ENCODE measurements around the gene UGGT1.
"Not testable (repeated sequence)": the region's sequence is repeated elsewhere in the genome, so short reads cannot be mapped to it uniquely, and the experiment has no call there.

Gene UGGT1

GRCh38 chr2:128156812-128157211 lies 65.8 kb downstream of the UGGT1 start:
- Mint-ChIP-seq H3K4me3 (no peak overlapping the region), H3K36me3 (peaks cover 25% of the 10 kb centered on the region), H3K9me3 (no peaks in the 10 kb centered on the region), H3K27ac (peak overlapping the region; percentile 11), H3K4me1 (no peaks in the 10 kb centered on the region), H3K27me3 (no peaks in the 10 kb centered on the region)

DNA sequence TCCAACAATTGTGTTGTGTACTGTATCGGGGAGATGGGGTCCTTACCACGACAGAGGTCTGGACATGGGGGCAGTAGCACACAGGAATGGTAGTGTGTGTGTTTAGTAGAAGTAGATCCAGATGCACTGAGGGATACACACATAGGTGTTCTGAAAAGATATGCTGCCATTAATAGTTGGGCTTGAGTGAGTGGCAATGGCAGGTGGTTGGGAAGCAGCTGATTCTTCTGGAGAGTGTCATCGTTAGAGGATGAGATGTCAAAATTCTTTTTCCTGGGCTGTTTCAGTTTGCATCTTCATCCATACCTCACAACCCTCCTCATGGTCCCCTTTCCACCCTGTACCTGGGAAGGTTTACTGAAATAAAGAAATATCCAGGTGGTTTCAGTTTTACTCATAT lies 66.6 kb downstream of the UGGT1 start:
- Mint-ChIP-seq H3K9me3 (no peaks in the 10 kb centered on the region), H3K4me3 (no peak overlapping the region), H3K36me3 (peaks cover 25% of the 10 kb centered on the region), H3K27ac (no peak overlapping the region), H3K4me1 (no peaks in the 10 kb centered on the region), H3K27me3 (no peaks in the 10 kb centered on the region)

DNA sequence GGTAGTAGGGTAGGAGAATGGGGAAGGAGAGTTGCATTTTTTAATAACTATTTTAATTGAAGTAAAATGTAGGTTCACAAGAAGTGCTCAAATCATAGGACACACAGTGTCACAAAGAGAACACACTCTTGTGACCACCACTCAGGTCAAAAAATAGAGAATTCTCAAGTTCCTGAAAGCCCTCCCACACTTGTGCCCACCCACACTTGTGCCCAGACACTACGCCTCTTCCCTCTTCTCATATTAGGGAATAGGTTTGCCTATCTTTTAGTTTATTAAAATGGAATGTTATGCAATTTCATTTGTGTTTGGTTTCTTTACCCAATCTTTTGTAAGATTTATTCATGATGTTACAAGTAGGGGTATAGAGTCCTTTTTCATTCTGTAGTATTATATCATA lies 67.2 kb downstream of the UGGT1 start:
- no peak overlapping the region for H3K27ac Mint-ChIP-seq
- H3K4me3 Mint-ChIP-seq = no peak overlapping the region
- H3K27me3 Mint-ChIP-seq = no peaks in the 10 kb centered on the region
- no peaks in the 10 kb centered on the region for H3K4me1 Mint-ChIP-seq
- H3K9me3 Mint-ChIP-seq = no peaks in the 10 kb centered on the region
- H3K36me3 Mint-ChIP-seq = peaks cover 25% of the 10 kb centered on the region

DNA sequence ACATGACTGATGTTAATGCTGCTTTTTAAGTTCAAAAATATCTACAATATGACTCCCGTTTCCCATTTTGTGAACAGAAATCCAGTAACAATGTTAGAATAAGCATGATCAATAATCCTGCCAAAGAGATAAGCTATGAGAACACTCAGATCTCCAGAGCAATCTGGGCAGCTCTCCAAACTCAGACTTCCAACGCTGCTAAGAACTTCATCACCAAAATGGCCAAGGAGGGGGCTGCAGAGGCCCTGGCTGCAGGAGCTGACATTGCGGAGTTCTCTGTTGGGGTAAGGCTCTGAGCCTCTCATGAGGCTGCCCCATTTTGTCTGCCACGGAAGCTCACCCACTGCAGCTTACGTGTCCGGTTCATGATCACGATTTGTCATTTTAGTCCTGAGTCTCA lies 68.4 kb downstream of the UGGT1 start:
- Mint-ChIP-seq H3K9me3 (no peaks in the 10 kb centered on the region), H3K36me3 (peaks cover 21% of the 10 kb centered on the region), H3K4me1 (no peaks in the 10 kb centered on the region), H3K27me3 (no peaks in the 10 kb centered on the region), H3K4me3 (no peak overlapping the region), H3K27ac (no peak overlapping the region)

GRCh38 chr2:128160616-128161275 lies 69.7 kb downstream of the UGGT1 start:
- Mint-ChIP-seq H3K36me3 (peaks cover 20% of the 10 kb centered on the region), H3K9me3 (no peaks in the 10 kb centered on the region), H3K4me1 (no peaks in the 10 kb centered on the region), H3K27me3 (no peaks in the 10 kb centered on the region), H3K27ac (no peak overlapping the region), H3K4me3 (no peak overlapping the region)

DNA sequence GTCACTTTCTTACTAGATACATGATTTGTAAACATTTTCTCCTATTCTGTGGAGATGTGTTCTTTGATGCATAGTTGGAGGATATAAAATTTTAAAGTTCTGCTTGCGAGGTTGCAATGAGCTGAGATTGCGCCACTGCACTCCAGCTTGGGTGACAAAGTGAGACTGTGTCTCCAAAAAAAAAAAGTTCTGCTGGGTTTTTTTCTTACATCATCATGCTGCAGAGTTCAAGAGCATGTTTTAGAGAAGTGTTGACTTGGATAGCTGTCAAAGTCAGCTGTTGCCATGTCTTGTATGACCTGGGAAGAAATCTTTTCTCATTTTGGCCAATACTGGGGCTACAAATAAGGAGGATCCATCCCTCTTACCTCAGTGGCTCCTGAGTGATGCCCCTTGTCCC lies 71.3 kb downstream of the UGGT1 start:
- peaks cover 4% of the 10 kb centered on the region for H3K4me1 Mint-ChIP-seq
- H3K9me3 Mint-ChIP-seq = no peaks in the 10 kb centered on the region
- H3K4me3 Mint-ChIP-seq = no peak overlapping the region
- H3K27ac Mint-ChIP-seq = no peak overlapping the region
- no peaks in the 10 kb centered on the region for H3K27me3 Mint-ChIP-seq
- peaks cover 22% of the 10 kb centered on the region for H3K36me3 Mint-ChIP-seq

GRCh38 chr2:128164311-128164710 lies 73.3 kb downstream of the UGGT1 start:
- H3K27me3 Mint-ChIP-seq = no peaks in the 10 kb centered on the region
- no peak overlapping the region for H3K27ac Mint-ChIP-seq
- H3K4me1 Mint-ChIP-seq = peaks cover 17% of the 10 kb centered on the region
- H3K36me3 Mint-ChIP-seq = peaks cover 15% of the 10 kb centered on the region
- H3K4me3 Mint-ChIP-seq = no peak overlapping the region
- H3K9me3 Mint-ChIP-seq = no peaks in the 10 kb centered on the region

DNA sequence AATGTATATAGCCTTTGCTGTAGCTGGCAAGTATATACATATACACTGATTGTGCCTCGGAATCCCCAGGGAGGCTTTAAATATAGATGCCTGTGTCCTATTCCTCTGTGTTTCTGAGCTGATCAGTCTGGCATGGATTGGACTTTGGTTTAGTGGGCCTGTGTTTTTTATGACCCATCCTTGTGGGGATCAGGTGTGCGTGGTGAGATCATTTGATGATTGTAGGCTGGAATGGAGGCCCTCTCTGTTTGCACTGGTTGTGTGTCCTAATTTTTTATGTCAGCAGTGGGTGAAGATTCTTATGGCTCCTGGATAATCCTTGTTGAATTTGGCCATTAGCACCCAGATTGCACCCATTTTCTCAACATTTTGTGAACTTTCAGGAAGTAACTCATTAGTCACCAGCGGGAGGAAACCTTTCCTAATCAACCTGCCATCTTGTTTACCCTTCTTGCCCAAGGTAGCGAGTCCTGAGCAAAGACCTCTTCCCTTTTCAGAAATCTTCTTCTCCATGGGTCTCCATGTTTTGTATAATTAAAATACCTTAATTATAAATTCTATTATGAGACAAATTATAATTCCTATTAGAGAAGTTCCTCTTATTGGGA lies 75.8 kb downstream of the UGGT1 start:
- no peak overlapping the region for H3K4me3 Mint-ChIP-seq
- H3K27ac Mint-ChIP-seq = no peak overlapping the region
- no peaks in the 10 kb centered on the region for H3K27me3 Mint-ChIP-seq
- peaks cover 22% of the 10 kb centered on the region for H3K4me1 Mint-ChIP-seq
- H3K36me3 Mint-ChIP-seq = peaks cover 11% of the 10 kb centered on the region
- no peaks in the 10 kb centered on the region for H3K9me3 Mint-ChIP-seq

DNA sequence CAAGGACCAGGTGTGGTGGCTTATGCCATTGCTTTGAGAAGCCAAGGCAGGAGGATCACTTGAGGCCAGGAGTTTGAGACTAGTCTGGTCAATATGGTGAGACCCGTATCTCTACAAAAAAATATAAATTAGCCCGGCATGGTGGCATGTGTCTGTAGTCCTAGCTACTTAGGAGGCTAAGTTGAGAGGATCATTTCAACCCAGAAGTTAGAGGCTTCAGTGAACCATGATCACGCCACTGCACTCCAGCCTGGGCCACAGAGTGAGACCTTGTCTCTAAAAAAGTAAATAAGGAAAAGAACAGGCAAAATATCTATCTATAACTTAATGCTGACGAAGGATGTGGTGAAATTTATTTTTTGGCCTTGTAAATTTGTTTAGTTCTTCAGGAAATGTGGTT lies 78.1 kb downstream of the UGGT1 start:
- H3K4me1 Mint-ChIP-seq = peaks cover 22% of the 10 kb centered on the region
- peaks cover 19% of the 10 kb centered on the region for H3K36me3 Mint-ChIP-seq
- no peaks in the 10 kb centered on the region for H3K9me3 Mint-ChIP-seq
- H3K27ac Mint-ChIP-seq = no peak overlapping the region
- no peaks in the 10 kb centered on the region for H3K27me3 Mint-ChIP-seq
- H3K4me3 Mint-ChIP-seq = no peak overlapping the region

DNA sequence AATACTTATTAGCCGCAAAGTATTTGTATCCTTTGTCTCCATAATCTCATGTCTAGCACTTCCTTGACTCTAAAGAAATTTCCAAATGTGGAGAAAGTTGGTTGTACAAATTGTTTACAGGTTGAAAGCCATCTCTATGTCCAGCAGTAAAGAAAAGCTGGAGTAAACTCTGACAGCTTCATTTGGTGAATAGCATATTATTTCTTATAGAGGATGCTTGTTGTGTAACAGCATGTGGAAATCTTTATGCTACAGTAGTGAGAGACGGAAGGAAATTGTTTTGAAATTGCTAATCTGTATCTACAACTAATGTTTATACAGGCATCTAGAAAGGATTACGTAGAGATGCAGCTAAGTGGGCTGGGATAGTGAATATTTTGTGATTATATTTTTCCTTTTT lies 78.5 kb downstream of the UGGT1 start:
- no peaks in the 10 kb centered on the region for H3K9me3 Mint-ChIP-seq
- H3K27me3 Mint-ChIP-seq = no peaks in the 10 kb centered on the region
- H3K4me1 Mint-ChIP-seq = peaks cover 22% of the 10 kb centered on the region
- H3K4me3 Mint-ChIP-seq = no peak overlapping the region
- peaks cover 19% of the 10 kb centered on the region for H3K36me3 Mint-ChIP-seq
- H3K27ac Mint-ChIP-seq = peak overlapping the region; percentile 23

DNA sequence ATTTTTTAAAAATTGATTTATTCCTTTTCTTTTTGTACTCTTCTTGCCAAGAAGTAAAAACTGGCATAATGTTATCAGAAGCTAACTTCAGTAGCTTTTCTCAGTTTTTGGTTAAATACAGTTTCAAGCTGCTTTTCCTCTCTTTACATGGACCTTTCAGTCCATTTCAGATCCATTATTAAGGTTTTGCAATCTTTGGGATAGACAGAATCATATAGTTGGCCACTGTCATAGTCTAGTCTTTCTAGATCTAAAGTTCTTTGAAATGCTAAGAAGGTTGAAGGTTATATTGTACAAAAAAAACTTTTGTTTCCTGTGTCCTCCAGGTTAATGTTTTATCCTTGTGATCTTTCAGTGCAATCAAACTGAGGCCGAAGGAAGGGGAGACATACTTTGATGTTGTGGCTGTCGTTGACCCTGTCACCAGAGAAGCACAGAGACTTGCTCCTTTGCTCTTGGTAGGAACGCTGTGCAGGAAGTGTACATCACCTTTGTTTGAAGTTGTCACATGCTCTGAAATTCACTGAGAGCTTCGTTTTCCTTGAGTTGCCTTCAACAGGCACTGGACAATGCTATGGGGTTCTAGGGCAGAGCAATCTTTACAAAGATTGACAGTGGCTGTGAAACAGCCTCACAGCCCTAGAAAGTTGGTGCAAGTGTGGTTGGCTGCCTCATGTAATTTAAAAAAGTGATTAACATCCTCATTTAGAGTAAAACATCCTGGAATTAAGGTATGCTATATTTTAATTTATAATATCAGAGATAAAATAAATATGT lies 79.1 kb downstream of the UGGT1 start:
- Mint-ChIP-seq H3K27me3 (no peaks in the 10 kb centered on the region), H3K27ac (no peak overlapping the region), H3K36me3 (peaks cover 20% of the 10 kb centered on the region), H3K4me3 (no peak overlapping the region), H3K9me3 (no peaks in the 10 kb centered on the region), H3K4me1 (peaks cover 22% of the 10 kb centered on the region)

DNA sequence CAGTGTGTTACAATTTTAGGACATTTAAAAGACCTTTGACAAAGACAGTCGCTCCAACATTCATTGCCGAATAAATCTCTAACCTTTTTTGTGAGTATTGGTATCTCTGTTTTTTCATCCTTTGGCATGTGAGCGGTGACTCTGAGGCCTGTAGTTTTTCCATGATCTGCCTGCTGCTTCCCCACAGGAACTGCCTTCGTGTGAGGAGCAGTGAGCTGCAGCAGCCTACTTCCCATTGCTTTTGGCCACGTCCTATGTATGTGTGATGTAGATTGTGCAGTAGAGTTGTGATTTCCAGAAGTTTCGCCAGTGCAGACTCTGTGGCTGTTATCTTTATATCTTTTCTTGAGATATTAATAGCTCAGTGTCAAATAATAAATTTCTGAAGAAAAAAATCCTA lies 79.8 kb downstream of the UGGT1 start:
- Mint-ChIP-seq H3K36me3 (peaks cover 23% of the 10 kb centered on the region), H3K27ac (no peak overlapping the region), H3K4me1 (peaks cover 22% of the 10 kb centered on the region), H3K9me3 (no peaks in the 10 kb centered on the region), H3K27me3 (no peaks in the 10 kb centered on the region), H3K4me3 (no peak overlapping the region)

- H3K4me1 Mint-ChIP-seq = peaks cover 19% of the 10 kb centered on the region
- no peaks in the 10 kb centered on the region for H3K27me3 Mint-ChIP-seq
- no peak overlapping the region for H3K4me3 Mint-ChIP-seq
- no peaks in the 10 kb centered on the region for H3K9me3 Mint-ChIP-seq
- peaks cover 21% of the 10 kb centered on the region for H3K36me3 Mint-ChIP-seq
- no peak overlapping the region for H3K27ac Mint-ChIP-seq
Measured at GRCh38 chr2:128172191-128172590, 81.2 kb downstream of the UGGT1 start.

- not testable (repeated sequence) for H3K4me3 Mint-ChIP-seq, H3K27ac Mint-ChIP-seq, H3K9me3 Mint-ChIP-seq, H3K4me1 Mint-ChIP-seq, H3K27me3 Mint-ChIP-seq
- peaks cover 21% of the 10 kb centered on the region for H3K36me3 Mint-ChIP-seq
Measured at GRCh38 chr2:128174067-128174466, 83.1 kb downstream of the UGGT1 start.

- Mint-ChIP-seq H3K27me3 (no peaks in the 10 kb centered on the region), H3K4me1 (no peaks in the 10 kb centered on the region), H3K9me3 (no peaks in the 10 kb centered on the region), H3K27ac (no peak overlapping the region), H3K4me3 (no peak overlapping the region), H3K36me3 (peaks cover 28% of the 10 kb centered on the region)
Measured at GRCh38 chr2:128177315-128177714, 86.3 kb downstream of the UGGT1 start.

- no peaks in the 10 kb centered on the region for H3K27me3 Mint-ChIP-seq
- no peaks in the 10 kb centered on the region for H3K4me1 Mint-ChIP-seq
- no peak overlapping the region for H3K27ac Mint-ChIP-seq
- H3K9me3 Mint-ChIP-seq = no peaks in the 10 kb centered on the region
- no peak overlapping the region for H3K4me3 Mint-ChIP-seq
- peaks cover 26% of the 10 kb centered on the region for H3K36me3 Mint-ChIP-seq
Measured at GRCh38 chr2:128178149-128178649, 87.2 kb downstream of the UGGT1 start.
